Adrenal gland (tissue), 5 donors: ENCODE results near the gene PRKCB.

ENCODE experiments used
- CTCF ChIP-seq, 6 experiments: fragments of 450-650 bp in 4 of 6; fragments of 200-600 bp in 2 of 6; sonication (generic) in 1 of 6; IDR thresholded peaks; 1 replicate in 5 of 6; 2 replicates in 1 of 6; pipeline versions ENCODE4 v1.5.1 to v1.8.0; 2016 to 2021; ENCODE audit warnings: antibody characterized with exemption in 6 of 6, mild to moderate bottlenecking in 2 of 6, moderate library complexity in 1 of 6
- POLR2A ChIP-seq, 2 donors: fragments of 450-650 bp; IDR thresholded peaks; one replicate each; pipeline ENCODE4 v1.6.1; 2017; ENCODE audit warnings: antibody characterized with exemption in 2 of 2, mild to moderate bottlenecking in 2 of 2, moderate library complexity in 1 of 2
- donor health status: DM: no; HTN: no; CAD: no.

- TF ChIP-seq POLR2A (IDR thresholded peaks at IDR 0.05) (no peak), CTCF (IDR thresholded peaks at IDR 0.05) (no peak)
Observed at GRCh38 chr16:23966597-23967394, 131.0 kb downstream of the PRKCB start.
